H1 (cell line): Measurements from ENCODE around the gene DLX5. TPM values are rescaled to one million over a fixed set of nuclear protein-coding genes. Genes with fewer than 3 reads are reported as not detected.

ENCODE experiments used
- CTCF ChIA-PET: fragments of 300-600 bp; sonication (Branson Sonifier 250); formaldehyde crosslinking; loops from one replicate; lab custom pipeline; 2021; ENCODE audit not compliant: partially characterized antibody; lab: Charles Lee
- POLR2A ChIA-PET: fragments of 300-600 bp; sonication (Branson Sonifier 250); formaldehyde crosslinking; loops from one replicate; lab custom pipeline; 2021; ENCODE audit warnings: inconsistent platforms; ENCODE audit not compliant: partially characterized antibody; lab: Charles Lee
- DNase-seq, 2 experiments: peaks; one replicate each; pipeline versions ENCODE4 v3.0.0 to v3.0.0-alpha.2; 2010 to 2022; ENCODE audit warnings: low spot score in 2 of 2, low read depth in 1 of 2, mixed read lengths in 1 of 2
- FAIRE-seq: peaks from 2 replicates; lab custom pipeline; 2011; peaks lifted over from hg19 to GRCh38; lab: Jason Lieb, UNC
- H2AFZ ChIP-seq: 2 replicates; pipeline ENCODE4 v1.8.1; 2012; ENCODE audit warnings: low read length, inconsistent platforms
- H2AK5ac ChIP-seq: 2 replicates; pipeline ENCODE4 v1.6.1; 2013; ENCODE audit warnings: low read depth, low read length
- H2BK120ac ChIP-seq: replicated peaks from 2 replicates; pipeline ENCODE3; 2013; ENCODE audit warnings: low read depth, low read length, inconsistent platforms
- H2BK12ac ChIP-seq: 2 replicates; pipeline ENCODE4 v1.6.1; 2013; ENCODE audit warnings: low read depth, low read length
- H2BK15ac ChIP-seq: 2 replicates; pipeline ENCODE4 v1.6.1; 2013; ENCODE audit warnings: low read length
- H2BK20ac ChIP-seq: 2 replicates; pipeline ENCODE4 v1.6.1; 2013; ENCODE audit warnings: low read length
- H2BK5ac ChIP-seq: 2 replicates; pipeline ENCODE4 v1.6.1; 2013; ENCODE audit warnings: low read depth, low read length
- H3K14ac ChIP-seq: 2 replicates; pipeline ENCODE4 v1.6.1; 2013; ENCODE audit warnings: inconsistent platforms; ENCODE audit not compliant: insufficient read length
- H3K18ac ChIP-seq: 2 replicates; pipeline ENCODE4 v1.6.1; 2013; ENCODE audit warnings: low read length; ENCODE audit errors: extremely low read depth
- H3K23ac ChIP-seq: 2 replicates; pipeline ENCODE4 v1.6.1; 2013; ENCODE audit warnings: inconsistent platforms; ENCODE audit not compliant: insufficient read length
- H3K23me2 ChIP-seq: 2 replicates; pipeline ENCODE4 v1.6.1; 2013; ENCODE audit warnings: low read depth, low read length
- H3K27ac ChIP-seq: 2 replicates; pipeline ENCODE4 v1.6.1; 2011; ENCODE audit warnings: low read depth, low read length, inconsistent platforms
- H3K27me3 ChIP-seq, 4 experiments: replicated peaks in 1 of 4; 1 replicate in 1 of 4; 2 replicates in 3 of 4; pipeline versions ENCODE4 v1.6.1 to v1.8.1; 2011 to 2013; ENCODE audit warnings: low read length in 3 of 4, mild to moderate bottlenecking in 3 of 4, inconsistent platforms in 2 of 4, mixed read lengths in 2 of 4, moderate library complexity in 1 of 4; ENCODE audit not compliant: control insufficient read depth in 3 of 4, insufficient read depth in 3 of 4; ENCODE audit errors: extremely low read depth in 1 of 4
- H3K36me3 ChIP-seq, 4 experiments: 2 replicates each; pipeline versions ENCODE4 v1.6.1 to v1.8.1; 2011 to 2013; ENCODE audit warnings: mild to moderate bottlenecking in 4 of 4, low read length in 3 of 4, moderate library complexity in 2 of 4, control low read depth in 1 of 4, inconsistent platforms in 1 of 4; ENCODE audit not compliant: insufficient read depth in 4 of 4, control insufficient read depth in 2 of 4
- H3K4ac ChIP-seq: replicated peaks from 2 replicates; pipeline ENCODE3; 2013; ENCODE audit warnings: low read length, low read depth, mixed read lengths, inconsistent platforms; ENCODE audit not compliant: insufficient read length
- H3K4me1 ChIP-seq, 4 experiments: replicated peaks in 1 of 4; 1 replicate in 1 of 4; 2 replicates in 3 of 4; pipeline versions ENCODE4 v1.6.1 to v1.8.1; 2011 to 2013; ENCODE audit warnings: low read length in 3 of 4, inconsistent platforms in 2 of 4, mixed read lengths in 1 of 4; ENCODE audit not compliant: insufficient read depth in 4 of 4, control insufficient read depth in 3 of 4
- H3K4me2 ChIP-seq, 2 experiments: 2 replicates each; pipeline versions ENCODE4 v1.6.1 to v1.8.1; 2011 to 2013; ENCODE audit warnings: low read depth in 2 of 2, low read length in 2 of 2, control low read depth in 1 of 2, inconsistent platforms in 1 of 2, mild to moderate bottlenecking in 1 of 2; ENCODE audit not compliant: insufficient read depth in 1 of 2
- H3K4me3 ChIP-seq, 4 experiments: fragments of 200-600, 300-600 bp in 1 of 4; sonication (generic), shearing (Covaris generic), sonication (Bioruptor Twin) in 1 of 4; 2 replicates each; pipeline versions ENCODE4 v1.5.1 to v1.8.1; 2011 to 2016; ENCODE audit warnings: low read length in 4 of 4, low read depth in 3 of 4, control low read depth in 2 of 4, inconsistent platforms in 2 of 4, mild to moderate bottlenecking in 2 of 4, mixed read lengths in 1 of 4, moderate library complexity in 1 of 4; ENCODE audit not compliant: insufficient read depth in 2 of 4; ENCODE audit errors: extremely low read depth in 1 of 4
- H3K56ac ChIP-seq: replicated peaks from 2 replicates; pipeline ENCODE3; 2013; ENCODE audit warnings: low read depth, mild to moderate bottlenecking, mixed read lengths, low read length, inconsistent platforms; ENCODE audit not compliant: insufficient read length
- H3K79me1 ChIP-seq: 2 replicates; pipeline ENCODE4 v1.6.1; 2013; ENCODE audit warnings: low read depth, low read length, control low read depth
- H3K79me2 ChIP-seq, 2 experiments: 2 replicates each; pipeline versions ENCODE4 v1.6.1 to v1.8.1; 2012 to 2013; ENCODE audit warnings: low read length in 2 of 2, mild to moderate bottlenecking in 2 of 2, inconsistent platforms in 1 of 2; ENCODE audit not compliant: insufficient read depth in 2 of 2, control insufficient read depth in 1 of 2
- H3K9ac ChIP-seq, 4 experiments: replicated peaks in 1 of 4; 1 replicate in 1 of 4; 2 replicates in 3 of 4; pipeline versions ENCODE4 v1.6.1 to v1.8.1; 2011 to 2013; ENCODE audit warnings: low read depth in 3 of 4, low read length in 3 of 4, control low read depth in 2 of 4, mild to moderate bottlenecking in 2 of 4, moderate library complexity in 2 of 4, inconsistent platforms in 1 of 4; ENCODE audit errors: extremely low read depth in 1 of 4
- H3K9me3 ChIP-seq, 2 experiments: 2 replicates each; pipeline versions ENCODE4 v1.6.1 to v1.8.1; 2012 to 2013; ENCODE audit warnings: mild to moderate bottlenecking in 2 of 2, moderate library complexity in 2 of 2, control low read depth in 1 of 2, inconsistent platforms in 1 of 2, low read depth in 1 of 2, low read length in 1 of 2, mixed read lengths in 1 of 2; ENCODE audit not compliant: insufficient read depth in 2 of 2
- H4K20me1 ChIP-seq, 2 experiments: replicated peaks in 1 of 2; 2 replicates each; pipeline versions ENCODE3 to v1.8.1; 2011 to 2013; ENCODE audit warnings: inconsistent platforms in 2 of 2, low read length in 2 of 2, mild to moderate bottlenecking in 1 of 2; ENCODE audit not compliant: insufficient read depth in 2 of 2, control insufficient read depth in 1 of 2
- H4K5ac ChIP-seq: 2 replicates; pipeline ENCODE4 v1.6.1; 2013; ENCODE audit warnings: low read length, low read depth, mixed read lengths, inconsistent platforms; ENCODE audit not compliant: insufficient read length
- H4K8ac ChIP-seq: 2 replicates; pipeline ENCODE4 v1.8.0; 2013; ENCODE audit warnings: mild to moderate bottlenecking, moderate library complexity, low read length, inconsistent platforms; ENCODE audit not compliant: insufficient read depth; ENCODE audit errors: extremely low read depth
- H4K91ac ChIP-seq: replicated peaks from 2 replicates; pipeline ENCODE3; 2013; ENCODE audit warnings: low read length, mixed read lengths, inconsistent platforms; ENCODE audit not compliant: insufficient read length
- MAFK ChIP-seq: IDR thresholded peaks from 2 replicates; pipeline ENCODE4 v1.6.1; 2012; ENCODE audit warnings: low read depth, mild to moderate bottlenecking, improper control_type of control experiment, low read length
- TCF12 ChIP-seq: IDR thresholded peaks from 2 replicates; pipeline ENCODE4 v1.6.1; 2011; ENCODE audit warnings: low read depth, mild to moderate bottlenecking, low read length
- WGBS, 2 experiments: shearing (Covaris generic) in 1 of 2; methylation state at CpG; one replicate each; pipeline versions ENCODE4 v1.1.6 to v1.1.7; 2013 to 2015; ENCODE audit warnings: low lambda C conversion rate in 2 of 2, mixed read lengths in 2 of 2, inconsistent platforms in 1 of 2, low coverage in 1 of 2, missing lambda C conversion rate in 1 of 2; ENCODE audit not compliant: insufficient replicate concordance in 2 of 2, insufficient coverage in 1 of 2, insufficient read length in 1 of 2; ENCODE audit errors: extremely low coverage in 1 of 2, missing lambda C conversion rate in 1 of 2; 5-methylcytosine and 5-hydroxymethylcytosine counted together
- polyA plus RNA-seq, 7 experiments: library from polyadenylated mRNA; depleted of rRNA in 3 of 7; stranded (reverse) in 5 of 7; unstranded in 2 of 7; fragments of >200 nt in 5 of 7; fragments of 200-250 nt in 2 of 7; gene quantifications; 1 replicate in 5 of 7; 2 replicates in 1 of 7; 4 replicates in 1 of 7; pipeline versions ENCODE4 v1.2.1 to v1.2.3, GENCODE V29; 2011 to 2013; ENCODE audit warnings: missing spikeins in 2 of 7, mixed read lengths in 2 of 7
- total RNA-seq: library from RNA; stranded (reverse); fragmentation: NEBNext Ultra II Directional; extraction: Animal tissue kit (Norgen Biotek cat#: 25700); gene quantifications from 2 replicates; pipeline ENCODE4 v1.2.1, GENCODE V29; 2021

The DLX5 gene
- total and polyA plus RNA-seq, 2 of the 8 experiments (the other 6 are each of a cell fraction or from before 2014, with no cell fraction given), result not detected

DNA sequence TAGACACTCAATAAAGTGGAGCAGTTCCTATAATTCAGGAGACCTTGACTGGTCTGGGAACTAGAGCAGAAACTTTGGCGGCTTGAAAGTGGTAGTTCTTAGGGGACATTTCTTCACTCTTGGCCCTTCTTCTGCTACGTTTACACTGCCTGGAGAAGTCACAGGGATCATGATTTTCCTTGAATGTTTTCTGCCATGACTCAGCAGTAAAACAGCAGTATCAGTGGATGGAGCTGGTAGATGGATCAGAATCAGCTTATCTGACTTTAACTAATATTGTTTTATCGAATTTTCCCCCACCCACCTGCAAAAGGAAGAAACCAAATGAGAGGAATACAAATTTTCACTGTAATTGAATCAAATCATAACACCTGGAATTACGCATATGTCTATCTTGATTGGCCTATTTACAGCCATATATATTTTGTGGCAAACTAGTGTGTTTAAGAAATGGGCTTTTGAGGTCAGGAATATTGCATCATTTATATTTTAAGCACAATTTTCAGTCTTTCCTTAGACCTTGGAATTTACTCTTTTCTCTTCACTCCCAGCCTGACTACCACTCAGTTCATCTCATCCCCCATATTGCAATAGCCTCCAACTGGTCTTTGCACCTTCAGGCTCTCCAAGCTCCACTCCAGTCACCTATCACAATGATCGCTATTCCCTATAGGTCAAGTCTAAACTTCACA is 14.9 kb upstream of the DLX5 start:
- 82% methylated on average over 5 of the region's 5 CpGs; no CpG with 5 or more reads in 1 of the 2 experiments for WGBS, 2 experiments
- Histone ChIP-seq H2AFZ (no peak overlapping the region), H3K9ac (no peak overlapping the region), H4K91ac (no peak overlapping the region), H3K79me2 (no peaks in the 10 kb centered on the region), H2BK20ac (no peak overlapping the region), H3K4ac (no peak overlapping the region), H3K27ac (no peak overlapping the region), H3K18ac (no peak overlapping the region), H3K9me3 (peaks cover 0 to 2% of the 10 kb centered on the region in 2 experiments; a peak in 1 of 4 replicates), H3K79me1 (no peaks in the 10 kb centered on the region)
- DNase-seq, result no peak
- ChIA-PET POLR2A (interaction anchor here (1.4 kb wide), 1 partner anchor 11 kb away, joined by 3 read pairs; no protein-coding TSS in a partner anchor), CTCF (interaction anchor here (1.3 kb wide), 1 partner anchor 15 kb away, joined by 3 read pairs; no protein-coding TSS in a partner anchor)
- TF ChIP-seq MAFK (0 out of 2 replicates have a peak, but pooled peaks have one; percentile 27), TCF12 (no peak)
- TF ChIP-seq, all 59 proteins: peak for 1
- no peaks in the 10 kb centered on the region for H3K27me3 ChIP-seq
- no peak overlapping the region for H3K23ac ChIP-seq
- H2AK5ac ChIP-seq, result no peak overlapping the region
- no peak overlapping the region for H2BK12ac ChIP-seq
- no peak overlapping the region for H2BK120ac ChIP-seq
- FAIRE-seq, result no peak
- no peak overlapping the region for H2BK5ac ChIP-seq
- H3K4me2 ChIP-seq, result no peak overlapping the region
- H3K4me1 ChIP-seq, result no peaks in the 10 kb centered on the region
- H2BK15ac ChIP-seq, result no peak overlapping the region
- H4K20me1 ChIP-seq, result no peaks in the 10 kb centered on the region
- H3K56ac ChIP-seq, result no peak overlapping the region
- no peak overlapping the region for H4K8ac ChIP-seq
- no peaks in the 10 kb centered on the region for H3K36me3 ChIP-seq
- H3K23me2 ChIP-seq, result no peaks in the 10 kb centered on the region
- H4K5ac ChIP-seq, result no peak overlapping the region
- H3K4me3 ChIP-seq, result no peak overlapping the region
- no peak overlapping the region for H3K14ac ChIP-seq
